Breast epithelium (tissue), 4 donors: Measurements from ENCODE around the gene ALS2CL. TPM values are rescaled to one million over a fixed set of nuclear protein-coding genes. Genes with fewer than 3 reads are reported as not detected.

Source experiments
- DNase-seq, 2 donors: peaks; one replicate each; pipeline ENCODE4 v3.0.0-alpha.2; 2019; ENCODE audit warnings: low spot score in 2 of 2
- H3K27ac ChIP-seq, 2 donors: fragments of 200-600 bp; sonication (generic) in 1 of 2; one replicate each; pipeline ENCODE4 v1.5.1; 2016 to 2019; ENCODE audit warnings: mild to moderate bottlenecking in 1 of 2
- H3K27me3 ChIP-seq, 2 donors: fragments of 200-600 bp; sonication (generic) in 1 of 2; one replicate each; pipeline versions ENCODE4 v1.5.1 to v1.6.0; 2017 to 2019; ENCODE audit warnings: control low read depth in 1 of 2, mild to moderate bottlenecking in 1 of 2
- H3K36me3 ChIP-seq: fragments of 200-600 bp; one replicate; pipeline ENCODE4 v1.5.1; 2019
- H3K4me1 ChIP-seq, 2 donors: fragments of 200-600 bp; sonication (generic); one replicate each; pipeline ENCODE4 v1.5.1; 2016 to 2019; ENCODE audit warnings: control low read depth in 1 of 2
- H3K4me3 ChIP-seq, 3 donors: fragments of 200-600 bp; sonication (generic); 1 replicate in 2 of 3; 2 replicates in 1 of 3; pipeline ENCODE4 v1.5.1; 2016 to 2019; ENCODE audit warnings: mild to moderate bottlenecking in 3 of 3, moderate library complexity in 2 of 3
- H3K9me3 ChIP-seq, 2 donors: fragments of 200-600 bp; sonication (generic) in 1 of 2; one replicate each; pipeline ENCODE4 v1.5.1; 2016 to 2019; ENCODE audit warnings: control low read depth in 1 of 2
- POLR2A ChIP-seq: fragments of 450-650 bp; IDR thresholded peaks from one replicate; pipeline ENCODE4 v1.6.1; 2016; ENCODE audit warnings: antibody characterized with exemption, mild to moderate bottlenecking, moderate library complexity
- POLR2AphosphoS5 ChIP-seq, 3 donors: sonication (generic); formaldehyde crosslinking; IDR thresholded peaks; one replicate each; pipeline ENCODE4 v1.6.1; 2017; ENCODE audit warnings: antibody characterized with exemption in 3 of 3
- intact Hi-C: fragments of 100-400 bp; cut with DNase I; formaldehyde crosslinking; loops from one replicate; pipeline ENCODE4 v1.15.1; 2023; ENCODE audit warnings: low total_unique reads
- total RNA-seq, 3 donors: library from RNA; depleted of rRNA; stranded (reverse); fragments of >200 nt; gene quantifications; one replicate each; pipeline ENCODE4 v1.1.0, GENCODE V29; 2016
- TF ChIP-seq, protein P1 (sequence below), 3 donors: fragments of 450-650 bp; IDR thresholded peaks; one replicate each; pipeline ENCODE4 v1.5.1; 2016 to 2017; ENCODE audit warnings: antibody characterized with exemption in 3 of 3, mild to moderate bottlenecking in 3 of 3, moderate library complexity in 3 of 3

The ALS2CL gene
- total RNA-seq, 3 donors from 2014 or later: 6.7 to 22.9 (median 20.6) TPM

DNA sequence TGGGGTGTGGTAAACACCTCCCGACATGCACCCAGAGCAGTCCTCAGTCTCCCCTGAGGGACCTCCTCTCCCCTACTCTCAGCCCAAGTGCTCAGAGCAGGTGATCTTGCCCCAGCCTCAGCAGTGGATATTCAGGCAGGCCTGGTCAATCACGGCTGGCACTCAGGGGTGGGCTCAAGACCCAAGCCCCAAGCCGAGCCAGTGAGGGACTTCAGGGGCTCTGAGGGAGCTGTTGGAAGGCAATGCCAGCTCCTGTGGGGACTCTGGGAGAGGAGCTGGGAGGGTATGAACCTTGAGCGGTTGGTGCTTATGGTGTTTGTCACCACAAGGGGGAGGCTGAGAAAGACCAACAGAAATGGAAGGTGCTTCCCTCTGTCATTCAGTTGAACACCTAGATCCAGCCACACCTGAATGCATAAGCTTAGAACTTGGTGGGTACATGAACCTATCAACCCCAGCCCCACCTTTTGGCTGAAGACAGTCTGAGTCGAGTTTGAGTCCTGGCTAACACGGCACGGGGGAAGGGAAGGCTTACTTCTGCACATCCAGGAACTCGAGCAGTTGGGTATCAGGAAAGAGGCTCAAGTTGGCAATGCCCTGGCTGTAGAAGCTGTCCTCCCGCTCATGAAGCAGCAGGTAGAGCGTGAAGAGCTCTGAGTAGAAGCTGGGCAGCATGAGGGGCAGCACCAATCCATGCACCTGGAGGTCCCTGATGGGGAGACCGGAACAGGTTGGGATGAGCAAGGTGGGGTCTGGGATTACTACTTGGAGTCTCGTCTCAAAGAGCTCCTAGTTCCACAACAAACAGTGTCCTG, 19.2 kb downstream of the ALS2CL start:
- TF ChIP-seq, protein P1, sequence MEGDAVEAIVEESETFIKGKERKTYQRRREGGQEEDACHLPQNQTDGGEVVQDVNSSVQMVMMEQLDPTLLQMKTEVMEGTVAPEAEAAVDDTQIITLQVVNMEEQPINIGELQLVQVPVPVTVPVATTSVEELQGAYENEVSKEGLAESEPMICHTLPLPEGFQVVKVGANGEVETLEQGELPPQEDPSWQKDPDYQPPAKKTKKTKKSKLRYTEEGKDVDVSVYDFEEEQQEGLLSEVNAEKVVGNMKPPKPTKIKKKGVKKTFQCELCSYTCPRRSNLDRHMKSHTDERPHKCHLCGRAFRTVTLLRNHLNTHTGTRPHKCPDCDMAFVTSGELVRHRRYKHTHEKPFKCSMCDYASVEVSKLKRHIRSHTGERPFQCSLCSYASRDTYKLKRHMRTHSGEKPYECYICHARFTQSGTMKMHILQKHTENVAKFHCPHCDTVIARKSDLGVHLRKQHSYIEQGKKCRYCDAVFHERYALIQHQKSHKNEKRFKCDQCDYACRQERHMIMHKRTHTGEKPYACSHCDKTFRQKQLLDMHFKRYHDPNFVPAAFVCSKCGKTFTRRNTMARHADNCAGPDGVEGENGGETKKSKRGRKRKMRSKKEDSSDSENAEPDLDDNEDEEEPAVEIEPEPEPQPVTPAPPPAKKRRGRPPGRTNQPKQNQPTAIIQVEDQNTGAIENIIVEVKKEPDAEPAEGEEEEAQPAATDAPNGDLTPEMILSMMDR (IDR thresholded peaks at IDR 0.05): no peak
- TF ChIP-seq POLR2AphosphoS5 (IDR thresholded peaks at IDR 0.05) (no peak), POLR2A (no peak)
- intact Hi-C loops: no loop called here
- H3K36me3 ChIP-seq: no peaks in the 10 kb centered on the region

DNA sequence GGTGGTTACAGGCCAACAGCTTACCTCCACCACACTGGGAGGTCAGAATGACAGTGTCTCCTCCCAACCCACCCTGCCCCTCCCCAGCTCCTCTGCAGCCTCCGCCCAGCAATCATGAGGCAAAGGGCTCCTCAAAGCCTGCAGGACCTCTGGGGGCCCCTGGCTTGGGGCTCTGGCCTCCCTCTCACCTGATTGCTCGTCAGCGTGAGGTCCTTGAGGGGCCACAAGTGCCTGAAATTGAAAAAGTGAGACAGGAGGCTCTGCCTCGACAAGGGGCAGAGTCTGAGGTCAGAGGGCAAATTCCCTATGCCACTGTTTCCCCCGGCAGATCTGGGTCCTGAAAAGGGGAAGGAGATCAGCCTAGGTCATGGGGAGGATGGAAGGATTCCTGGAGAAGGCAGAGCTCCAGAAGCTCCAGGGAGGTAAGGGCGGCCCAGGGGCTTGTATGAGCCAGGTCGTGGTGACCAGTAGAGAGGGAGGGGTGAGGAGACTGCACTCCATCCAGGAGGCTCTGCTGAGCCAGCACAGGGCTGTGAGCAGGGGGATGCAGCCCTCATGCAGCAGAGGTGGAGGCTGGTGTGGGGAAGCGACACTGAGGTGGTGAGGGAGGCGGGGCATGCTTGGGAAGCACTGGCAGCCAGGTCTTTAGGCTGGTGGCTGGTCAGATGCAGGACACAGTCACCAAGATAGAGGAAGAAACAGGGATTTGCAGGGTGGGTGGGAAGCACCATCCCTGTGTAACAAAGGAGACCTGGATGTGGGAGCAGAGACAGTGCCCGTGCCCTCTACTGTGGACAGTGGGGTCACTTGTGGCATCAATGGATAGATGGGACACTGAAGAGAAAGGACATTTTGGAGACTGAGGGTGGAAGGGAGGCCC, 20.1 kb downstream of the ALS2CL start:
- intact Hi-C loops: no loop called here
- Histone ChIP-seq H3K27ac (no peak overlapping the region), H3K36me3 (no peaks in the 10 kb centered on the region), H3K4me1 (no peaks in the 10 kb centered on the region), H3K27me3 (no peaks in the 10 kb centered on the region), H3K9me3 (no peaks in the 10 kb centered on the region), H3K4me3 (no peak overlapping the region)
- peak in 1 of 2 donors; percentile 22 for DNase-seq
- TF ChIP-seq, protein P1 (IDR thresholded peaks at IDR 0.05): no peak
- TF ChIP-seq POLR2AphosphoS5 (IDR thresholded peaks at IDR 0.05) (no peak), POLR2A (no peak)

More for the DNA sequence above, 19.2 kb downstream of the ALS2CL start:
- Histone ChIP-seq H3K4me1 (no peaks in the 10 kb centered on the region), H3K4me3 (no peak overlapping the region), H3K9me3 (no peaks in the 10 kb centered on the region), H3K27ac (no peak overlapping the region), H3K27me3 (no peaks in the 10 kb centered on the region)
- DNase-seq: no peak

DNA sequence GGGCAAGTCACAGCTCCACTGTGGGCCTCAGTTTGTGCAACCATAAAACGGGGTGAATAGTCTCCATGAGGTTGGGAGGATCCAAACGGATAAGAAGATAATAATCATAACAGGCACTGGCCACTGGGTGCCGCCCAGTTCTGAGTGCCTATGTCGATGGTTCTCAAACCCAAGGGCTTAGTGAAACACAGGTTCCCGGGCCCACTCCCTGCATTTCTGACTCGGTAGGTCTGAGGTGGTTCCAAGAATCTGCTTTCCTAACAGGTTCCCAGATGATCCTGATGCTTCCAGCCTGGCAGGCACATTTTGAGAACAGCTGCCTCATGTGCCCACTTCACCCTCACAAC, 21.2 kb downstream of the ALS2CL start:
- Histone ChIP-seq H3K27ac (no peak overlapping the region), H3K27me3 (no peaks in the 10 kb centered on the region), H3K4me3 (no peak overlapping the region), H3K36me3 (no peaks in the 10 kb centered on the region), H3K9me3 (no peaks in the 10 kb centered on the region), H3K4me1 (no peaks in the 10 kb centered on the region)
- TF ChIP-seq POLR2AphosphoS5 (IDR thresholded peaks at IDR 0.05) (no peak), POLR2A (no peak)
- TF ChIP-seq, protein P1 (IDR thresholded peaks at IDR 0.05): no peak
- intact Hi-C loops: no loop called here
- DNase-seq: peak in 1 of 2 donors; percentile 40

DNA sequence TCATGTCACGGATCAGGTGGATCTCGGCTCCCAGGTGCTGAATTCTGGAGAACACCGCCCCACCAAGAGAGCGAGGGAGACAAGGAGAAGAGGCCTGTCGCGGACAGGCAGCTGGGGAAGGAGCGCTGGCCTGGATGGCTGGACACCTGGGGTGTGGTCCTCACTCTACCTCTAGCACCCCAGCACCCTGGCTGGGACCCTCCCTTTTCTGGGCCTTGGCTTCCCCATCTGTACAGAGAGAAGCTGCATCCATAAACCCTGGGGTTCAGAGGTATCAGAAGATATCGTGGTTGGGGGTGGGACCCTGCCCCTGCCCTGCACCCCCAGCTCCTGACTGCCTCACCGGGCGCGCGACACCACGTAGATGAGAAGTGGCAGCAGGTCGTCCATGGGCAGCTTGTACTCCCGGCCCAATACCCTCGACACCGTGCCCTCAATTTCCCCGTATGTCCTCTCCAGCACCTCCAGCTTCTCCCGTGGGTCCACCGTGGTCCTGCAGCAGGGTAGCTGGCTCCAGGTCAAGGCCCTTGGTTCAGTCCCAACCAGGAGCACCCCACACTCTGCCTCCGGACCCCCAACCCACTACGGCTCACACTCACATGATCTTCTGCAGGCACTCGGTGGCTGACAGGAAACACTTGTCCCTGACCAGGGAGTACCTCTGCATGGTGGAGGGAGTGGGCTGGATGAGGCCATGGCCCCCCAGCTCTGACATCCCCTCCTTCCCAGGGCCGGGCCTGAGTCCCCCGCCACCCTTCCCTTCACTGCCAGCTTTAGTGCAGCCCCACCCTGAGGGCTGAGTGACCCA, 21.7 kb downstream of the ALS2CL start:
- H3K4me3 ChIP-seq: no peak overlapping the region

More for the DNA sequence above, 21.7 kb downstream of the ALS2CL start:
- intact Hi-C loops: no loop called here
- DNase-seq: peak in 1 of 2 donors; percentile 31
- no peaks in the 10 kb centered on the region for H3K36me3 ChIP-seq
- no peaks in the 10 kb centered on the region for H3K4me1 ChIP-seq
- H3K9me3 ChIP-seq: no peaks in the 10 kb centered on the region
- no peaks in the 10 kb centered on the region for H3K27me3 ChIP-seq
- TF ChIP-seq POLR2A: no peak
- TF ChIP-seq, protein P1 (IDR thresholded peaks at IDR 0.05): no peak
- no peak for TF ChIP-seq POLR2AphosphoS5 (IDR thresholded peaks at IDR 0.05)
- H3K27ac ChIP-seq: no peak overlapping the region
